Measurements from ENCODE around the gene URB2. TPM values are rescaled to one million over a fixed set of nuclear protein-coding genes. Genes with fewer than 3 reads are reported as not detected.

Gene URB2
- total and polyA plus RNA-seq, 2 donors (not counting 1 experiment from before 2014, with no cell fraction given), result 5.4 to 9.6 TPM

GRCh38 chr1:229625071-229625914 lies 754 bp upstream of the URB2 start:
- Histone ChIP-seq H3K9ac (ENCODE audit: low read length) (peak overlapping the region; percentile 77), H4K20me1 (ENCODE audit: control insufficient read depth, insufficient read depth, low read length, poor library complexity, severe bottlenecking) (peaks cover 26% of the 10 kb centered on the region)

More at GRCh38 chr1:229625071-229625914, 754 bp upstream of the URB2 start:
- Histone ChIP-seq H3K79me2 (ENCODE audit: control insufficient read depth, insufficient read depth, low read length) (peaks cover 82% of the 10 kb centered on the region), H3K4me1 (ENCODE audit: control insufficient read depth in 2 of 2, insufficient read depth in 2 of 2, low read length in 2 of 2) (peaks cover 25 to 28% of the 10 kb centered on the region in 2 donors), H3K4me2 (replicated peaks; ENCODE audit: low read depth, low read length, poor library complexity, severe bottlenecking) (peak overlapping the region; percentile 87), H3K4me3 (ENCODE audit: control extremely low read depth in 1 of 5, extremely low read depth in 1 of 5, insufficient read depth in 1 of 5, low read depth in 2 of 5, low read length in 4 of 5) (peak overlapping the region; percentile 74 to 87 (median 78)), H3K27ac (ENCODE audit: low read length in 2 of 2) (peak overlapping the region in 1 of 2 donors; percentile 82), H3K36me3 (replicated peaks in 1 of 2; ENCODE audit: control extremely low read depth in 1 of 2, control insufficient read depth in 1 of 2, extremely low read depth in 1 of 2, insufficient read depth in 2 of 2, low read length in 1 of 2) (no peaks in the 10 kb centered on the region), H2AFZ (ENCODE audit: insufficient read depth, low read depth, low read length, poor library complexity, severe bottlenecking) (peak overlapping the region; percentile 85), H3K9me3 (ENCODE audit: control extremely low read depth in 1 of 3, control insufficient read depth in 2 of 3, insufficient read depth in 1 of 3, low read length in 2 of 3) (no peaks in the 10 kb centered on the region), H3K27me3 (replicated peaks in 1 of 4; ENCODE audit: control extremely low read depth in 1 of 4, control insufficient read depth in 3 of 4, insufficient read depth in 4 of 4, low read length in 3 of 4) (no peaks in the 10 kb centered on the region)
- Mint-ChIP-seq H3K9me3 (ENCODE audit: insufficient read depth) (no peaks in the 10 kb centered on the region), H3K27me3 (no peaks in the 10 kb centered on the region), H3K4me3 (peak overlapping the region; percentile 93), H3K4me1 (peaks cover 54% of the 10 kb centered on the region), H3K27ac (peak overlapping the region; percentile 92)
- ChIA-PET POLR2A (interaction anchor here (3.0 kb wide), 1 partner anchor 67 kb away, joined by 22 read pairs; the partner anchor contains the start of gene ABCB10), CTCF (interaction anchor here (1.2 to 4.5 kb wide), 3 partner anchors 47 to 143 kb away, joined by 3 to 38 read pairs (median 4); partner anchors contain the start of gene ABCB10)
- DNase-seq (peak; percentile 67), ATAC-seq (ENCODE audit: low read depth) (peak; percentile 39)
- TF ChIP-seq EZH2 (IDR thresholded peaks at IDR 0.05; ENCODE audit: borderline replicate concordance, insufficient read depth, low read depth, low read length, poor library complexity, severe bottlenecking), result no peak
- TF ChIP-seq CTCF (IDR thresholded peaks at IDR 0.05), result no peak
- intact Hi-C loops (cut with micrococcal nuclease), result loop anchor here (5.0 kb wide), 2 partner anchors 1218 to 1352 kb away; partner anchors contain the start of genes ARV1, TRIM11 and TTC13
- whole genome bisulfite sequencing (ENCODE audit: insufficient coverage), result under 1% methylated on average over 74 of the region's 86 CpGs
